GM12878 (cell line): ENCODE data around the gene ALMS1. TPM values are rescaled to one million over a fixed set of nuclear protein-coding genes. Genes with fewer than 3 reads are reported as not detected.

Experiments used
- ATAC-seq: fragments of 200-7000 bp; cut with Tn5 transposase; 3 replicates; pipeline ENCODE4 v1.9.1; 2020; ENCODE audit warnings: mild to moderate bottlenecking, moderate library complexity
- BruUV-seq: library from RNA; stranded (reverse); fragments of 400-500 nt; replicated peaks from 2 replicates; lab custom pipeline; 2021; lab: Mats Ljungman, UMichigan
- CTCF ChIA-PET: fragments of 300-600 bp; sonication (Branson Sonifier 250); formaldehyde crosslinking; extraction: SDS; loops from one replicate; lab custom pipeline; 2021; ENCODE audit warnings: inconsistent platforms; lab: Yijun Ruan, JAX
- POLR2A ChIA-PET: fragments of 350-600 bp; formaldehyde crosslinking; extraction: SDS; loops from one replicate; lab custom pipeline; 2021; ENCODE audit warnings: inconsistent platforms; lab: Charles Lee
- RAD21 ChIA-PET: fragments of 300-600 bp; sonication (Branson Sonifier 250); formaldehyde crosslinking; loops from one replicate; lab custom pipeline; 2023; ENCODE audit warnings: antibody characterized with exemption; ENCODE audit not compliant: unreplicated experiment; lab: Charles Lee
- SMC1A ChIA-PET: fragments of 300-600 bp; sonication (Branson Sonifier 250); formaldehyde crosslinking; loops from one replicate; lab custom pipeline; 2023; ENCODE audit not compliant: unreplicated experiment, uncharacterized antibody; lab: Charles Lee
- DNase-seq: peaks from one replicate; pipeline ENCODE4 v3.0.0-alpha.2; 2011; ENCODE audit warnings: low read depth, low spot score
- FAIRE-seq: peaks from 3 replicates; lab custom pipeline; 2011; peaks lifted over from hg19 to GRCh38; lab: Jason Lieb, UNC
- H2AFZ ChIP-seq: 2 replicates; pipeline ENCODE4 v1.6.0; 2011; ENCODE audit warnings: low read depth, low read length, control low read depth; ENCODE audit not compliant: control insufficient read depth
- H3K27ac ChIP-seq: 2 replicates; pipeline ENCODE4 v1.5.1; 2011; ENCODE audit warnings: control low read depth; ENCODE audit not compliant: control insufficient read depth, insufficient read depth
- H3K27me3 ChIP-seq, 2 experiments: replicated peaks in 1 of 2; 2 replicates each; pipeline versions ENCODE4 v1.6.0 to v1.6.1; 2011; ENCODE audit warnings: low read length in 1 of 2; ENCODE audit not compliant: control insufficient read depth in 2 of 2, insufficient read depth in 2 of 2
- H3K36me3 ChIP-seq, 2 experiments: 2 replicates each; pipeline ENCODE4 v1.5.1; 2011; ENCODE audit warnings: low read length in 1 of 2; ENCODE audit not compliant: control insufficient read depth in 2 of 2, insufficient read depth in 2 of 2
- H3K4me1 ChIP-seq: 2 replicates; pipeline ENCODE4 v1.6.1; 2011; ENCODE audit warnings: mild to moderate bottlenecking, low read length, moderate library complexity, mixed read lengths; ENCODE audit not compliant: control insufficient read depth, insufficient read depth
- H3K4me2 ChIP-seq: 2 replicates; pipeline ENCODE4 v1.6.0; 2011; ENCODE audit warnings: control low read depth; ENCODE audit not compliant: control insufficient read depth, insufficient read depth
- H3K4me3 ChIP-seq: fragments of 200-600 bp; sonication (generic); 2 replicates; pipeline ENCODE4 v1.5.1; 2016
- H3K79me2 ChIP-seq: 2 replicates; pipeline ENCODE4 v1.6.0; 2011; ENCODE audit warnings: low read length; ENCODE audit not compliant: control insufficient read depth, insufficient read depth
- H3K9ac ChIP-seq: 2 replicates; pipeline ENCODE4 v1.8.0; 2011; ENCODE audit warnings: low read length, control low read depth, mixed read lengths; ENCODE audit not compliant: control insufficient read depth, insufficient read depth
- H3K9me3 ChIP-seq: replicated peaks from 3 replicates; pipeline ENCODE4 v1.5.1; 2011; ENCODE audit warnings: mild to moderate bottlenecking, low read length; ENCODE audit not compliant: control insufficient read depth, insufficient read depth
- H4K20me1 ChIP-seq: 2 replicates; pipeline ENCODE4 v1.6.0; 2011; ENCODE audit not compliant: control insufficient read depth, insufficient read depth
- ETV6 ChIP-seq, 2 experiments: fragments of 450-650 bp in 1 of 2; IDR thresholded peaks in 1 of 2; conservative IDR thresholded peaks in 1 of 2; 2 replicates each; pipeline ENCODE4 v1.6.1; 2014; ENCODE audit warnings: antibody characterized with exemption in 1 of 2, borderline replicate concordance in 1 of 2, low read depth in 1 of 2, mild to moderate bottlenecking in 1 of 2, moderate library complexity in 1 of 2
- HDAC2 ChIP-seq: fragments of 200-600 bp; sonication (generic); IDR thresholded peaks from 2 replicates; pipeline ENCODE4 v1.6.1; 2017
- HDAC6 ChIP-seq: fragments of 200-600 bp; sonication (generic); IDR thresholded peaks from one replicate; pipeline ENCODE4 v1.8.0; 2017; ENCODE audit warnings: antibody characterized with exemption; ENCODE audit not compliant: unreplicated experiment
- HDGF ChIP-seq: fragments of 450-650 bp; IDR thresholded peaks from 2 replicates; pipeline ENCODE4 v1.6.1; 2016; ENCODE audit warnings: antibody characterized with exemption
- IRF4 ChIP-seq: IDR thresholded peaks from 2 replicates; pipeline ENCODE4 v1.6.1; 2011; ENCODE audit warnings: low read depth, low read length
- JUNB ChIP-seq: IDR thresholded peaks from 2 replicates; pipeline ENCODE4 v1.6.1; 2016; ENCODE audit warnings: antibody characterized with exemption, mild to moderate bottlenecking
- MEF2A ChIP-seq: IDR thresholded peaks from 2 replicates; pipeline ENCODE4 v1.6.1; 2011; ENCODE audit warnings: low read depth, mild to moderate bottlenecking, low read length, moderate library complexity; ENCODE audit not compliant: insufficient read depth
- NR2C1 ChIP-seq: fragments of 450-650 bp; IDR thresholded peaks from 2 replicates; pipeline ENCODE4 v1.6.1; 2017; ENCODE audit warnings: antibody characterized with exemption, mild to moderate bottlenecking, moderate library complexity
- POLR2A ChIP-seq: IDR thresholded peaks from 2 replicates; pipeline ENCODE4 v1.6.1; 2011; ENCODE audit warnings: low read depth, mild to moderate bottlenecking, low read length
- SMC3 ChIP-seq: IDR thresholded peaks from 2 replicates; pipeline ENCODE4 v1.6.1; 2011; ENCODE audit warnings: low read length, improper control_type of control experiment, borderline replicate concordance
- STAT3 ChIP-seq: IDR thresholded peaks from 2 replicates; pipeline ENCODE4 v1.6.1; 2011; ENCODE audit warnings: low read depth, low read length, improper control_type of control experiment
- TARDBP ChIP-seq: IDR thresholded peaks from 2 replicates; pipeline ENCODE4 v1.6.1; 2016; ENCODE audit warnings: borderline replicate concordance
- TCF12 ChIP-seq: IDR thresholded peaks from 2 replicates; pipeline ENCODE4 v1.6.1; 2011; ENCODE audit warnings: low read depth, mild to moderate bottlenecking, low read length
- ZBED1 ChIP-seq: IDR thresholded peaks from 2 replicates; pipeline ENCODE4 v1.6.1; 2016; ENCODE audit warnings: borderline replicate concordance
- ZNF207 ChIP-seq: fragments of 450-650 bp; IDR thresholded peaks from 2 replicates; pipeline ENCODE4 v1.6.1; 2014; ENCODE audit warnings: antibody characterized with exemption, mild to moderate bottlenecking, borderline replicate concordance
- ZNF24 ChIP-seq: fragments of 450-650 bp; IDR thresholded peaks from 2 replicates; pipeline ENCODE4 v1.6.1; 2017; ENCODE audit warnings: antibody characterized with exemption, mild to moderate bottlenecking
- ZNF384 ChIP-seq: IDR thresholded peaks from 2 replicates; pipeline ENCODE4 v1.6.1; 2012; ENCODE audit warnings: low read depth, mild to moderate bottlenecking, low read length, improper control_type of control experiment, borderline replicate concordance
- WGBS: methylation state at CpG from one replicate; pipeline ENCODE4 v1.1.6; 2016; ENCODE audit warnings: low lambda C conversion rate; ENCODE audit not compliant: insufficient replicate concordance, insufficient coverage; ENCODE audit errors: missing lambda C conversion rate; 5-methylcytosine and 5-hydroxymethylcytosine counted together
- in situ Hi-C: fragments of 300-500 bp; cut with MboI; formaldehyde crosslinking; loops from 9 replicates; pipeline ENCODE4 v1.14.3; 2018; ENCODE audit warnings: mixed read lengths
- intact Hi-C: fragments of 100-400 bp; cut with micrococcal nuclease; formaldehyde crosslinking; loops from one replicate; pipeline ENCODE4 v1.14.2; 2022; ENCODE audit not compliant: unreplicated experiment
- polyA plus RNA-seq, 11 experiments: library from polyadenylated mRNA; depleted of rRNA in 4 of 11; unstranded in 6 of 11; stranded (reverse) in 5 of 11; fragments of >200 nt; fragmentation: Nextera tagmentation in 4 of 11; fragmentation: Illumina TruSeq in 1 of 11; extraction: Ambion mirVana in 4 of 11; extraction: Trizol in 1 of 11; gene quantifications; 1 replicate in 1 of 11; 2 replicates in 10 of 11; pipeline versions ENCODE4 v1.2.1 to v1.2.3, GENCODE V29; 2011 to 2016; ENCODE audit warnings: inconsistent platforms in 2 of 11, missing spikeins in 2 of 11, low read depth in 1 of 11
- total RNA-seq, 4 experiments: library from RNA; depleted of rRNA in 3 of 4; stranded (reverse); fragments of >200 nt in 3 of 4; fragmentation: Illumina TruSeq in 1 of 4; extraction: Trizol in 1 of 4; gene quantifications; 2 replicates each; pipeline versions ENCODE4 v1.2.1 to v1.2.3, GENCODE V29; 2013 to 2021
- TF ChIP-seq, protein P1 (sequence below): fragments of 450-650 bp; IDR thresholded peaks from 2 replicates; pipeline ENCODE4 v1.6.1; 2017; ENCODE audit warnings: borderline replicate concordance

Gene ALMS1
- total and polyA plus RNA-seq, 10 of the 15 experiments (the other 5 are each of a cell fraction or from before 2014, with no cell fraction given), result 1.1 to 25.8 (median 10.6) TPM

DNA sequence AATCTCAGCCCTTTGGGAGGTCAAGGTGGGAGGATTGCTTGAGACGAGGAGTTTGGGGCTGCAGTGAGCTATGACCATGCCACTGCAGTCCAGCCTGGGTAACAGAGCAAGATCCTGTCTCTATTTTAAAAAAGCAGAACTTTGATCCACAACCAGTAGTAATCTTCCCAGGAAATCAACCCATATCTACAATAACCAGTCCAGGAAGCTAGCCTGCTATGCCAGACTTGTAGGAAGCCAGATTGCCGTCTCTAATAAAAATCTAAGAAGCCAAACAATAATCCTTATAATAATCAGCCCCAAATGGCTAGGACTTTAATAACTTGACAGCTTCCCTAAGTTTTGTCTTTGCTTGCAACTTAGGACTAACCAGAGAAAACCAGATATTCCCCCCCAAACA is 9.0 kb upstream of the ALMS1 start:
- CTCF ChIA-PET, result no interaction called here
- 18% methylated on average over 2 of the region's 2 CpGs for WGBS

DNA sequence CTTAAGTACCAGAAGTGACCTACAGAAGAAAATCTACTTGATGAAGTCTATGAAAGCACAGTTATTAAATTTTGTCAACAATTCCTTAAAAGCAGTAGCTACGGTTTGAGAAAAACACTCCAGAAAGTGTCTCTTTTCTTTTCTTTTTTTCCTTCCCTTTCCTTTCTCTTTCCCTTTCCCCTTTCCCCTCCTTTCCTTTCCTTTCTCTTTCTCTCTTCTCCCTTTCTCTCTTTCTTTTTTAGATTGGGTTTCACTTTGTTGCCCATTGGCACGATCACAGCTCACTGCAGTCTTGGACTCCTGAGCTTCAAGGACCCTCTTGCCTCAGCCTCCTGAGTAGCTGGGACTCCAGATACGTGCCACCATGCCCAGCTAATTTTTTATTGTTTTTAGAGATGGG is 2.6 kb upstream of the ALMS1 start:
- no peak for FAIRE-seq
- H2AFZ ChIP-seq, result no peak overlapping the region
- intact Hi-C loops, result loop anchor here (10.0 kb wide), 1 partner anchor 222 kb away; no protein-coding TSS in a partner anchor
- WGBS, result 33% methylated on average over 3 of the region's 3 CpGs
- TF ChIP-seq MEF2A (no peak), SMC3 (no peak), TARDBP (no peak), ZNF24 (no peak), TCF12 (no peak), JUNB (no peak), ZNF207 (no peak), POLR2A (no peak), HDAC2 (no peak), HDAC6 (no peak), ZNF384 (no peak), ZBED1 (no peak), IRF4 (no peak), NR2C1 (no peak), HDGF (no peak), ETV6 (conservative IDR thresholded peaks at IDR 0.05 in 1 of 2, IDR thresholded peaks at IDR 0.05 in 1 of 2; ENCODE audit: borderline replicate concordance in 1 of 2, low read depth in 1 of 2) (no peak)
- TF ChIP-seq, protein P1, sequence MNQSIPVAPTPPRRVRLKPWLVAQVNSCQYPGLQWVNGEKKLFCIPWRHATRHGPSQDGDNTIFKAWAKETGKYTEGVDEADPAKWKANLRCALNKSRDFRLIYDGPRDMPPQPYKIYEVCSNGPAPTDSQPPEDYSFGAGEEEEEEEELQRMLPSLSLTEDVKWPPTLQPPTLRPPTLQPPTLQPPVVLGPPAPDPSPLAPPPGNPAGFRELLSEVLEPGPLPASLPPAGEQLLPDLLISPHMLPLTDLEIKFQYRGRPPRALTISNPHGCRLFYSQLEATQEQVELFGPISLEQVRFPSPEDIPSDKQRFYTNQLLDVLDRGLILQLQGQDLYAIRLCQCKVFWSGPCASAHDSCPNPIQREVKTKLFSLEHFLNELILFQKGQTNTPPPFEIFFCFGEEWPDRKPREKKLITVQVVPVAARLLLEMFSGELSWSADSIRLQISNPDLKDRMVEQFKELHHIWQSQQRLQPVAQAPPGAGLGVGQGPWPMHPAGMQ, result no peak
- TF ChIP-seq, all 136 proteins: peak for 0
- in situ Hi-C loops, result no loop called here
- H3K36me3 ChIP-seq, result no peaks in the 10 kb centered on the region
- ChIA-PET POLR2A (no interaction called here), CTCF (no interaction called here), RAD21 (no interaction called here), SMC1A (interaction anchor here (0.6 kb wide), 2 partner anchors 25 to 1575 kb away, joined by 3 to 4 read pairs; no protein-coding TSS in a partner anchor)
- H3K9ac ChIP-seq, result no peak overlapping the region
- no TSS peak for BruUV-seq
- no peak overlapping the region for H3K27ac ChIP-seq
- H3K9me3 ChIP-seq, result no peaks in the 10 kb centered on the region
- H3K4me3 ChIP-seq, result no peak overlapping the region
- ATAC-seq, result no peak
- no peak for DNase-seq
- peaks cover 11% of the 10 kb centered on the region for H3K79me2 ChIP-seq
- H3K27me3 ChIP-seq, result peaks cover 0 to 3% of the 10 kb centered on the region in 2 experiments; a peak in 1 of 4 replicates
- no peaks in the 10 kb centered on the region for H3K4me1 ChIP-seq
- H4K20me1 ChIP-seq, result no peaks in the 10 kb centered on the region
- no peak overlapping the region for H3K4me2 ChIP-seq

More for the DNA sequence above, 9.0 kb upstream of the ALMS1 start:
- DNase-seq, result no peak
- Histone ChIP-seq H3K9me3 (no peaks in the 10 kb centered on the region), H3K79me2 (no peaks in the 10 kb centered on the region), H3K9ac (no peak overlapping the region), H3K4me2 (no peak overlapping the region)
- RAD21 ChIA-PET, result no interaction called here
- intact Hi-C loops, result no loop called here
- BruUV-seq, result no TSS peak
- TF ChIP-seq STAT3 (no peak), ZNF384 (no peak)
- TF ChIP-seq, all 136 proteins: peak for 0
- no peak overlapping the region for H3K27ac ChIP-seq
- H3K27me3 ChIP-seq, result peaks cover 0 to 3% of the 10 kb centered on the region in 2 experiments; a peak in 1 of 4 replicates
- ATAC-seq, result no peak
- no peaks in the 10 kb centered on the region for H4K20me1 ChIP-seq
- POLR2A ChIA-PET, result interaction anchor here (0.6 kb wide), 1 partner anchor 9 kb away, joined by 5 read pairs; the partner anchor contains the start of gene ALMS1
- no peaks in the 10 kb centered on the region for H3K36me3 ChIP-seq
- no peak for FAIRE-seq
- no peak overlapping the region for H3K4me3 ChIP-seq
- H2AFZ ChIP-seq, result no peak overlapping the region
- H3K4me1 ChIP-seq, result no peaks in the 10 kb centered on the region
- SMC1A ChIA-PET, result no interaction called here
- in situ Hi-C loops, result no loop called here
